A673 (cell line): ENCODE results near the gene SRM.

Experiments used
- CTCF ChIP-seq: fragments of 300-800, 200-600 bp; sonication (generic); conservative IDR thresholded peaks from 2 replicates; pipeline ENCODE4 v1.5.1; 2017; ENCODE audit warnings: low read depth, mild to moderate bottlenecking, antibody characterized with exemption, low read length, moderate library complexity, mixed read lengths
- EZH2 ChIP-seq: fragments of 200-600 bp; sonication (generic); IDR thresholded peaks from 2 replicates; pipeline ENCODE4 v1.6.1; 2017; ENCODE audit warnings: borderline replicate concordance, low read depth, mild to moderate bottlenecking, mixed read lengths, antibody characterized with exemption, low read length; ENCODE audit not compliant: poor library complexity, severe bottlenecking

GRCh38 chr1:11109047-11109760, 49.4 kb upstream of the SRM start:
- TF ChIP-seq CTCF (no peak), EZH2 (no peak)
